HG03066 (cell line): ENCODE data around the gene GAPDH.
"Not testable (repeated sequence)": the region's sequence is repeated elsewhere in the genome, so short reads cannot be mapped to it uniquely, and the experiment has no call there.

Source experiments
- ATAC-seq: cut with Tn5 transposase; IDR thresholded peaks from one replicate; pipeline ENCODE4 v1.9.1; 2021; ENCODE audit warnings: low read depth; ENCODE audit not compliant: unreplicated experiment

Gene GAPDH

DNA sequence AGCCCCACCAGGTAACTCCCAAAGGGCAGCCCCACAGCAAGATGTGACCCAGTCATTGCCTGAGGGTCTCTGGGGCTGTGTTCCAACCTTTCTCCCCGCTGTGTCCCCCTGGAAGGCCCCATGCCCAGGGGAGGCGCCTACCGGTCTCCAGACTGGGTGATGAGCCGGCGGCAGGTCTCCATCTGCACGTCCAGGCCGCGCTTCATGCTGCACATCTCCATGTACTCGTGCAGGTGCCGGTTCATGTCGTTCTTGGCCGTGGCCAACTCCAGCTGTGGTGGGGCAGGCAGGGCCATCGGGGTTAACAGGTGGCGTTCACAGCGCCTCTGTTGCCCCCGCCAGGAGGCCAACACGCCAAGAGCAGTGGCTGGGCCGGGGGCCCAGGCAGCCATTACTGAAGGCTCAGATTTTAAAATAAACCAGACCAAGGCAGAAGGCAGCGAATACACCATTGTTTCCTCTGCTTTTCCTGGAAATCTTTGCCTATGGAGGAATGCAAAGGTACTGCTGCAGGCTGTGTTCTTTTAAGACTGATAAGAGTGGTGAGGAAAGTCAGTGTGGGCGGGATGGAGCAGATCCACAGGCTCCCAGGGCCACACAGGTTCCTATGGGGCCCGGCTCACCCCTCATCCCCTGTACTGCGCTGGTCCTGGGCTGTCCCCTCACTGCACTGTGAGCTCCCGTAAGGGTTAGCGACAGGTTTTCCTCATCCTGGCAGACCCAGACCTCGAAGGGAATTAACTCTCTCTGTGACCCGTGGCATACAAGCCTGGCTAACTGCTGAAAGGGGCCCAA, 7.3 kb downstream of the GAPDH start:
- ATAC-seq, result no peak

GRCh38 chr12:6542209-6543009, 8.1 kb downstream of the GAPDH start:
- no peak for ATAC-seq

DNA sequence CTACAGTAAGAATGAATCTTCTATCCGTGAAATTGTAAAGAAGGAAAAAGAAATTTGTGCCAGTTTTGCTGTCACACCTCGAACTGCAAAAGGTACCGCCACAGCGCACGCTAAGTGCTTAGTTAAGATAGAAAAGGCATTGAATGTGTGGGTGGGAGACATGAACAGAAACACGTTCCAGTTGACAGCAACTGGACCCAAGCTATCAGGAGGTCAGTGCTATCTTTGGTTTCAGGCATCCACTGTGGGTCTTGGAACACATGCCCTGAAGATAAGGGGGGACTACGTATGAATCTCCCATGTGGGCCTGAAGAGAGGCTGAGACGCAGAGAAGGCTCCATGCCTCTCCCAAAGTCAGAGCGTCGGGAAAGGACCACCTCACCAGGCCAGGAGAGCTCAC, 11.7 kb downstream of the GAPDH start:
- no peak for ATAC-seq

- ATAC-seq, result no peak
Observed at GRCh38 chr12:6547566-6547965, 13.2 kb downstream of the GAPDH start.

DNA sequence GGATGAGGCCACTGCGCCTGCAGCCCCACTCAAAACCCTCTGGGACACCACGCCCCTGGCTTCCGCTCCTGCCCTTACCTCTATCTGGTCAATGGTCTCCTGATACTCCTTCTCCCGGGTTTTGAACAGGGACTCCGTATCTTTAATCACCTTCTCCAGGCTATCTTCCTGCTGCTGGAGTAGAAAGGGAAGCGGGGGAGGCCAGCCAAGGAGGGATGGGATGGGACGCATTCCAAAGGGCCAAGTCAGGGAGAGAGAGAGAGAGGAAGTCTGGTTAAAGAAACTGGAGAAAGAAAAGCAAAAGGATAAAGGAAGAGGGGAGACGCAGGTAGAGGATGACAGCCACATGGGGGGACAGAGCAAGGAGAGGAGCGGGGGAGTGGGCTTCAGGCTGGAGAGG, 13.7 kb downstream of the GAPDH start:
- no peak for ATAC-seq

DNA sequence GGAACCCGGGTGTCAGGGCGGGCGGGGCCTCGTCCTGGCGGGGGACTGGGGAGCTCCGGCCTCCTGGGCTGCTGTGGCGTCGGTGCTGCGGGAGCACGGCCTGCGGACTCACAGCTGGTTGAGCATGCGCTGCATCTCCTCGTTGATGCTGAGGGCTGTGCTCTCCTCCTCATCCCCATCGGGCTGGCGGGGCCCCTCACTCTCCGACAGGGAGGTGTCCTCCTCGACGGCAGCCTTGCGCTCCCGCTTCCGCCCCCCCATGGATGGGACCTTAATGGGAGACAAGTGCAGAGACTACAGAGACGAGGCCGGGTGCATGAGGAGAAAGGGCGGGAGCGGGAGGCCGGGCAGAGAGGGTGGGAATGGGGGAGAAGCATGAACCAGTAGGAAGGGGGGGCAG, 14.2 kb downstream of the GAPDH start:
- no peak for ATAC-seq

GRCh38 chr12:6548966-6549683, 14.8 kb downstream of the GAPDH start:
- ATAC-seq, result no peak

DNA sequence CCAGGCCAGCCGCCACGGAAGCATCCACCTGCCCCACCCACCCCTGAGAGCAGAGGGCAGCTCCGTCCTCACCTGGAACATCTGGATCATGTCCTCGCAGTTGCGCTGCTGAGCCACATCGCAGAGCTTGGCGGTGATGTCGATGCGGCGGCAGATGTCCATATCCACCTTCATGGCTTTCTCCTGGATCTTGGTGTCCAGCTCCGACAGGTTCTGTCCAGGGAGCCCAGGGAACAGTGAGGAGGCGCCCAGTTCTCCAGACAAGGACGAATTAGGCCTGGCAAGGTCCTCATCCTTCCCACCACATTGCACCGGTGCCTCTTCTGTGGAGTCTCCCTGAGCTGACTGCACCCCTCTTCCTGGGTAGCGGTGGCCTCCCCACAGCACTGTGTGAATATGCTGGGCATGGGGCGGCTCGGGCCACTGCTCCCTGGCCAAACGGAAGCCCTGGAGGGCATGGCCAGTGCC, 15.4 kb downstream of the GAPDH start:
- ATAC-seq, result no peak

DNA sequence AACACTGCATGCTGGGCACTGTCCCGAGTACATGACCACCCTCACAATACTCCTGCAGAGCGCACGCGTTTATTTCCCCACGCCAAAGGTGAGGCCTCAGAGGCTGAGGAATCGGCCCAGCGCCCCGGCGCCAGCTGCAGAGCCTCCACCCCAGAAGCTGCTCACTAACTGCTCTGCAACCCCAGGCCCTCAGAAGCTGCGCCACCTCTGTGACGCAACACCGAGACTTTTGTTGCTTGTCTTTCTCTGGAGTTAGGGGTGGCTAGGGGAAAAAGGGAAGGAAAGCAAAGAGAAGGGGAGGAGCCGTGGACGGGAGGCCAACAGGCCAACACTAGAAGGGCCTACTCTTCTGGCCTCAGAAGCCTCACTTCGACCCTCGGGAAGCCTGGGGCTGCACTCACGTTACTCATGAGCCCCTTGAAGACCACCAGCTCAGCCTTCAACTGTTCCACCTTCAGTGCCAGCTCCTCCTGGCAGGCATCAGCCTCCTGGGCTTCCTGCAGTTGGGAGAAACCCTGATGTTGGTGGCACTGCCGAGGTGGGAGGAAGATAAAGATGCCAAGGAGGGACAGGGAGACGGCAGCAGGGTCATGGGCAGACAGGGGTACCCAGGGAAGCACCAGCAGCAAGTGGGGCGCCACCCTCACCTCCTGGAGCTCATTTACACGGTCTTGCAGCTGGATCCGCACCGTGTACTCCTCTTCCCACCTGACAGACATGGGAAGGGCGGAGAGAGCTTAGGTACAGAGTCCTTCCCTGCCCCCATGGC, 16.2 kb downstream of the GAPDH start:
- ATAC-seq, result no peak

- no peak for ATAC-seq
Observed at GRCh38 chr12:6551063-6551461, 16.7 kb downstream of the GAPDH start.

GRCh38 chr12:6551496-6552139, 17.3 kb downstream of the GAPDH start:
- ATAC-seq, result no peak

DNA sequence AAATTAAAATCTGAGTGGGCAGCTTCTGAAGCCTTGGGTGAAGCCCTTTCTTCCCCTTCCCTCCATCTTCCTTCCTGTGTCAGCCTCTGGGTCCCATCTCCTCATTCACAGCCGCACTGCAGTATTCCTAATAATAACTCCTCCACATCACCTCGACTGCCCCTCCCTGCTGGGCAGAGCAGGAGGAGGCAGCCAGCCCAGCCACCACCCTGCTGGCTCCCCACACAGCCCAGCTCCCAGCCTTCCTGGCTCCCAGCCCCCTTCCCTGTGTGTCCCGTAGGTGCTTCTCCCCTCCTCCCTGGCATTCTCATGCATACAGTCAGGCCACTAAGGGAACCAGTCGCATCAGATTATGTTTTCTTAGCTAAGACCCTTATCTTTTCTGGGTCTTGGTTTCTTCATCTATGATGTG, 17.8 kb downstream of the GAPDH start:
- no peak for ATAC-seq

- no peak for ATAC-seq
Observed at GRCh38 chr12:6553051-6553868, 18.9 kb downstream of the GAPDH start.

DNA sequence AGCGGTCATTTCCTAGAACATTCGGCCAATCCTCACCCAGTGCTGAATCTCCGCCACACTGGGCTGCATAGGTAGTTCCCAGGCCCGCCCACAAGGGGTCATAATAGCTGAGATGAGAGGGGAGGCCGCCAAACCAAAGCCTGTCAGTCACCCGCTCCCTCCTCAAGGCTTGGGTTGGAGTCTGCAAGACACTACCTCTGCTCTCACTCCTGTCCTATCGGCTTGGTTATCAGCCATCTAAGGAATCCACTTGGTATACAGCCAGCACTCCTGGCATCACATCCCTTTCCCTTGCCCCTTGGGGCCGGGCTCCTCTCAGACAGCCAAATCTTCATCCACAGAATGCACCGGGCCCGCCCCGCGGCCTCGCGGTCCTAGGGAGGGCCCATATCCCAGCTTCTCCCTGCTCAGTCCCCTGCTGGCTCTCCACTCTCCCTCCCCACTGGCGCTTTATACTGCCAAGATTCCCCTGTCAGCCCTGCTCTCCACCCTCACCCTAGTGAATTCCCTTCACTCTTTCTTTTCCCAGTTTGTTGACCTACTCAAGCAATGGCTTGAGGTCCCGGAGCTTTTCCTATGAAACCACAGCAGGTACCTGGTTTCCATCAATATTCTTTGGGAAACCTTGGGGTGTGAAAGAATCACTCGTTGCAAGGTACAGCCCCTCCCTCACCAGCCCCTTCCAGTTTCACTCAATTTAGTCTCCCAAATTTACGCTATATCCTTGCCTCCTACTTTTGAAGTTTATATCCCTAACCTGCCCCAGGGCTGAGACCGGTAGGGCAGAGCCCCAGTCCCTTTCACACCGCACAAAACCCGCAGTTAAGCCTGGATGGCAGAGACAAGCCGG, 20.1 kb downstream of the GAPDH start:
- ATAC-seq, result peak; percentile 66

- peak; percentile 9 for ATAC-seq
Observed at GRCh38 chr12:6555018-6555691, 20.8 kb downstream of the GAPDH start.

DNA sequence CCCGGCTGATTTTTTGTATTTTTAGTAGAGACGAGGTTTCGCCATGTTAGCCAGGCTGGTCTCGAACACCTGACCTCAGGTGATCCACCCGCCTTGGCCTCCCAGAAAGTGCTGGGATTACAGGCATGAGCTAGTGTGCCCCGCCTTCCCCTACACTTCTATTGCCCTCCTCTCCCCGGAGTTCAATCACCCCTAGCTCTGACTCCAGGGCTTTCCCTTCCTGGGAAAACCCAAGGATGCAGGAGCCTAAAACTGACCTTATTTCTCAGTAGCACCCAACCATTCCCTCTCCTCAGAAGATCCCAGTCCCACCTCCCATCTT, 22.1 kb downstream of the GAPDH start:
- ATAC-seq, result not testable (repeated sequence)

- no peak for ATAC-seq
Observed at GRCh38 chr12:6556857-6557256, 22.5 kb downstream of the GAPDH start.
